Heart left ventricle (tissue), 13 donors: ENCODE results near the gene INSR.

Source experiments
- CTCF ChIP-seq, 12 donors: fragments of 200-600 bp; sonication (generic) in 4 of 12; IDR thresholded peaks; one replicate each; pipeline versions ENCODE4 v1.5.0 to v1.8.0; 2018 to 2022; ENCODE audit warnings: antibody characterized with exemption in 12 of 12, mild to moderate bottlenecking in 5 of 12
- POLR2A ChIP-seq, 2 donors: fragments of 450-650 bp; IDR thresholded peaks; one replicate each; pipeline ENCODE4 v1.6.1; 2017; ENCODE audit warnings: antibody characterized with exemption in 2 of 2, mild to moderate bottlenecking in 2 of 2, moderate library complexity in 2 of 2
- donor health status: ischemic (EF 13 %, LVEDD 7.1; RV severe dilation, severe dysfunction).
- donor health status: DM: no; HTN: yes; CAD: no.
- donor health status: DM: no; HTN: no; CAD: no.
- donor health status: ischemic (EF 25% LVEDD 6.9; RV normal size, moderate dysfunction).
- donor health status: ischemic (EF 25% LVEDD 5.7; RV mildly dilated, moderate dysfunction).
- donor health status: ischemic (EF 35%, LVEDD 5.7; RV mildly dilated, moderate dysfunction).
- donor health status: nonischemic (EF 11% LVEDD 7.7; RV severe dilation, severe dysfunction).
- donor health status: DM: yes; HTN: yes; CAD: no.
- donor health status: PGD.
- donor health status: ischemic (EF 29% LVEDD 5.4; RV normal size, mild dysfunction).
- donor health status: nonischemic (EF 23%, LVEDD 6.1; RV moderate dilation, normal function).

- TF ChIP-seq CTCF (IDR thresholded peaks at IDR 0.05) (no peak), POLR2A (IDR thresholded peaks at IDR 0.05) (peak; percentile 23 to 63)
These were observed at the start of gene INSR for GRCh38 chr19:7293762-7294557.
